ENCODE measurements around the gene IQCE. TPM values are rescaled to one million over a fixed set of nuclear protein-coding genes. Genes with fewer than 3 reads are reported as not detected.

The IQCE gene
- total RNA-seq, 1 experiment from 2014 or later: 13.4 TPM

DNA sequence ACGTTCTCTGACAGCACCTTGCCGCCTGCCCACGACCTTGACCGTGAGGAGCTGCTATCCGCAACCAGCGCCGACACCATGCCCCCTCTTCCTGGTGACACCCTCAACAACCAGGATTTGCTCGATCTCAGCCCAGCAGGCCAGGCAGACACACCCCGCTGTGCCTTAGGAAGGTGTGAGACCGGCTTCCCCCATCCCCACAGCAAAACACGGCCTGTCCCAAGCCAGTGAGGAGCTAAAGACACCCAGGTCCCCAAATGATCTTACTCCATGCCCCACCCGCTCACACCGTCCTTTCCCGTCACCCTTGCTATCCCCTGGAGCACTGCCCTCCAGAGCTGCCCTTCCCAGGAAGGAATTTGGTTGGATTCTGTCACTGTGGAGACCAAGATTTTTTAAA, 51.7 kb downstream of the IQCE start:
- Mint-ChIP-seq H3K27me3 (ENCODE audit: insufficient read depth, unreplicated experiment) (no peaks in the 10 kb centered on the region), H3K36me3 (ENCODE audit: insufficient read depth, unreplicated experiment) (no peaks in the 10 kb centered on the region), H3K4me3 (ENCODE audit: unreplicated experiment) (no peak overlapping the region), H3K9me3 (ENCODE audit: unreplicated experiment) (no peaks in the 10 kb centered on the region), H3K27ac (ENCODE audit: unreplicated experiment) (no peak overlapping the region), H3K4me1 (ENCODE audit: low read depth, unreplicated experiment) (peaks cover 5% of the 10 kb centered on the region)
- intact Hi-C loops (cut with micrococcal nuclease; ENCODE audit: unreplicated experiment): no loop called here
- CTCF ChIA-PET: interaction anchor here (0.5 to 1.4 kb wide), 3 partner anchors 70 to 159 kb away, joined by 3 read pairs; no protein-coding TSS in a partner anchor
- no peaks in the 10 kb centered on the region for H3K27me3 ChIP-seq (replicated peaks; ENCODE audit: control insufficient read depth, insufficient read depth, low read length)
- H3K36me3 ChIP-seq (ENCODE audit: control insufficient read depth, insufficient read depth, low read length): no peaks in the 10 kb centered on the region
- POLR2A ChIA-PET: no interaction called here
- DNase-seq: no peak
- no peaks in the 10 kb centered on the region for H3K9me3 ChIP-seq
- TF ChIP-seq, protein P1, sequence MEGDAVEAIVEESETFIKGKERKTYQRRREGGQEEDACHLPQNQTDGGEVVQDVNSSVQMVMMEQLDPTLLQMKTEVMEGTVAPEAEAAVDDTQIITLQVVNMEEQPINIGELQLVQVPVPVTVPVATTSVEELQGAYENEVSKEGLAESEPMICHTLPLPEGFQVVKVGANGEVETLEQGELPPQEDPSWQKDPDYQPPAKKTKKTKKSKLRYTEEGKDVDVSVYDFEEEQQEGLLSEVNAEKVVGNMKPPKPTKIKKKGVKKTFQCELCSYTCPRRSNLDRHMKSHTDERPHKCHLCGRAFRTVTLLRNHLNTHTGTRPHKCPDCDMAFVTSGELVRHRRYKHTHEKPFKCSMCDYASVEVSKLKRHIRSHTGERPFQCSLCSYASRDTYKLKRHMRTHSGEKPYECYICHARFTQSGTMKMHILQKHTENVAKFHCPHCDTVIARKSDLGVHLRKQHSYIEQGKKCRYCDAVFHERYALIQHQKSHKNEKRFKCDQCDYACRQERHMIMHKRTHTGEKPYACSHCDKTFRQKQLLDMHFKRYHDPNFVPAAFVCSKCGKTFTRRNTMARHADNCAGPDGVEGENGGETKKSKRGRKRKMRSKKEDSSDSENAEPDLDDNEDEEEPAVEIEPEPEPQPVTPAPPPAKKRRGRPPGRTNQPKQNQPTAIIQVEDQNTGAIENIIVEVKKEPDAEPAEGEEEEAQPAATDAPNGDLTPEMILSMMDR (IDR thresholded peaks at IDR 0.05; ENCODE audit: insufficient read depth in 1 of 2, low read depth in 1 of 2, low read length in 1 of 2, severe bottlenecking in 1 of 2, unreplicated experiment in 1 of 2): no peak
- no peak overlapping the region for H3K4me3 ChIP-seq (ENCODE audit: low read depth, low read length)
- no peaks in the 10 kb centered on the region for H3K4me1 ChIP-seq
- BruUV-seq (replicated peaks): no TSS peak

DNA sequence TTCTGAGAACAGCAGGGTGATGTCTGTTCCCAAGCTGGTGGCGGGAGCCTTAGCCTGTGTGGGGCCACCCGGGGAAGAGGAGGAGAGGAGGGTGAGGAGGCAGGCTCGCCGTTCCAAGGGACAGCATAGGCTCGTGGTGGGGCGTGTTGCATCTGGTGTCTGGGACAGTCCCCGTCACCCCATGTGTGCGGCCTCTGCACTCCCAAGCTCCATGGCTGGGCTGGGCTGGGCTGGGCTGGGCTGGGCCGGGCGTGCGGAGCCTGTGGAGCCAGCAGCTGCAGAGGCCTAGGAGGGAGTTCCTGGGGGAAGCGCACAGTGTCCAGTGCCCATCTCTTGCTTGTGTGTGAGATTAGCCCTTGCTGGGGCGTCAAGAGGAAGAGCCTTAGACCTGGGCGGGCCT, 52.1 kb downstream of the IQCE start:
- ChIA-PET CTCF (interaction anchor here (0.5 to 1.4 kb wide), 3 partner anchors 70 to 159 kb away, joined by 3 read pairs; no protein-coding TSS in a partner anchor), POLR2A (no interaction called here)
- Mint-ChIP-seq H3K4me1 (ENCODE audit: low read depth, unreplicated experiment) (peaks cover 5% of the 10 kb centered on the region), H3K27me3 (ENCODE audit: insufficient read depth, unreplicated experiment) (no peaks in the 10 kb centered on the region), H3K9me3 (ENCODE audit: unreplicated experiment) (no peaks in the 10 kb centered on the region), H3K4me3 (ENCODE audit: unreplicated experiment) (no peak overlapping the region), H3K27ac (ENCODE audit: unreplicated experiment) (no peak overlapping the region), H3K36me3 (ENCODE audit: insufficient read depth, unreplicated experiment) (no peaks in the 10 kb centered on the region)
- H3K27me3 ChIP-seq (replicated peaks; ENCODE audit: control insufficient read depth, insufficient read depth, low read length): no peaks in the 10 kb centered on the region
- intact Hi-C loops (cut with micrococcal nuclease; ENCODE audit: unreplicated experiment): no loop called here
- H3K9me3 ChIP-seq: no peaks in the 10 kb centered on the region
- TF ChIP-seq, protein P1 (IDR thresholded peaks at IDR 0.05; ENCODE audit: insufficient read depth in 1 of 2, low read depth in 1 of 2, low read length in 1 of 2, severe bottlenecking in 1 of 2, unreplicated experiment in 1 of 2): no peak
- H3K4me1 ChIP-seq: no peaks in the 10 kb centered on the region
- H3K36me3 ChIP-seq (ENCODE audit: control insufficient read depth, insufficient read depth, low read length): no peaks in the 10 kb centered on the region
- no TSS peak for BruUV-seq (replicated peaks)
- no peak overlapping the region for H3K4me3 ChIP-seq (ENCODE audit: low read depth, low read length)
- no peak for DNase-seq

DNA sequence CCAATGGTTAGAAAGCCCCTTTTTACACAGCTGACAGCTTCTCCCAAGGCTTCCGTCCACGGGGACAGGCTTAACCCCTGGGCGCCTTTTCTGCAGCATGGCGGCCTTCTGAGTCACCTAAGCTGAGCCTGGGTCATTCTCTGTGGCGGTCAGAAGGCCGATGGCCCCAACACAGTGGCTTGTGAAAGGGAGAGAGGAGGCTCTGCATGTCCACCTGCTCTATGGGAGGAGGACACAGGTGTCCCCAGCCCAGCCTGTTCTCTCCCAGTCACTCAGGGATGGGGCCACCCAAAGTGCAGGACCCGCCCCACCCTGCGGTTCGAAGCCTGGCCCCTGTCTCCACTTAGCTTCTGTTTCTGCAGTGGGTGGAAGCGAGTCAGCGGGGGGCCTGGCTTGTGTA, 52.6 kb downstream of the IQCE start:
- Histone ChIP-seq H3K9me3 (no peaks in the 10 kb centered on the region), H3K4me3 (ENCODE audit: low read depth, low read length) (no peak overlapping the region), H3K4me1 (no peaks in the 10 kb centered on the region), H3K27me3 (replicated peaks; ENCODE audit: control insufficient read depth, insufficient read depth, low read length) (no peaks in the 10 kb centered on the region), H3K36me3 (ENCODE audit: control insufficient read depth, insufficient read depth, low read length) (no peaks in the 10 kb centered on the region)
- ChIA-PET POLR2A (no interaction called here), CTCF (interaction anchor here (1.4 to 1.5 kb wide), 2 partner anchors 69 to 149 kb away, joined by 3 read pairs; no protein-coding TSS in a partner anchor)
- Mint-ChIP-seq H3K27ac (ENCODE audit: unreplicated experiment) (no peak overlapping the region), H3K9me3 (ENCODE audit: unreplicated experiment) (no peaks in the 10 kb centered on the region), H3K27me3 (ENCODE audit: insufficient read depth, unreplicated experiment) (no peaks in the 10 kb centered on the region), H3K4me1 (ENCODE audit: low read depth, unreplicated experiment) (peaks cover 5% of the 10 kb centered on the region), H3K36me3 (ENCODE audit: insufficient read depth, unreplicated experiment) (no peaks in the 10 kb centered on the region), H3K4me3 (ENCODE audit: unreplicated experiment) (no peak overlapping the region)
- intact Hi-C loops (cut with micrococcal nuclease; ENCODE audit: unreplicated experiment): no loop called here
- TF ChIP-seq, protein P1 (IDR thresholded peaks at IDR 0.05; ENCODE audit: insufficient read depth in 1 of 2, low read depth in 1 of 2, low read length in 1 of 2, severe bottlenecking in 1 of 2, unreplicated experiment in 1 of 2): no peak
- DNase-seq: no peak
- no TSS peak for BruUV-seq (replicated peaks)

All from Caco-2 (cell line).